Measurements from ENCODE around the gene GPC4.

The GPC4 gene

DNA sequence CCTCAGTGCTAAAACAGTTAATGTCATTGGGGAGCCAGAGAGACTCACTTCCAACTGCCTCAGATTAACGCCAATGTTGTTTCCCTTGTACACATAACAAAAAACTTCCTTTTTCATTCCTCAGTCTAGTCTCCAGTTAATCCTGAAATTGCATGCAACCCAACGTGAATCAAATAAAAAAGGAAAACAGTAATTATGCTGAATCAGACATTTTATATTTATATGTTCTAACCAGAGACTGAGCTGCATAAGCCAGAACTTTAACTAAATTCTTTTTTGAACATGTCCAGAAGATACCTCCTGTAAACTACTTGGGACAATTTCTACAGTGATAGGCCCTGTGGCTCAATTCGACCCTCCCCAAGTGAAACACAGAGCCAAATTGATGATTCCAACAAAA is 4.7 kb downstream of the GPC4 start:
- no peak for DNase-seq (ENCODE audit: low spot score)

DNA sequence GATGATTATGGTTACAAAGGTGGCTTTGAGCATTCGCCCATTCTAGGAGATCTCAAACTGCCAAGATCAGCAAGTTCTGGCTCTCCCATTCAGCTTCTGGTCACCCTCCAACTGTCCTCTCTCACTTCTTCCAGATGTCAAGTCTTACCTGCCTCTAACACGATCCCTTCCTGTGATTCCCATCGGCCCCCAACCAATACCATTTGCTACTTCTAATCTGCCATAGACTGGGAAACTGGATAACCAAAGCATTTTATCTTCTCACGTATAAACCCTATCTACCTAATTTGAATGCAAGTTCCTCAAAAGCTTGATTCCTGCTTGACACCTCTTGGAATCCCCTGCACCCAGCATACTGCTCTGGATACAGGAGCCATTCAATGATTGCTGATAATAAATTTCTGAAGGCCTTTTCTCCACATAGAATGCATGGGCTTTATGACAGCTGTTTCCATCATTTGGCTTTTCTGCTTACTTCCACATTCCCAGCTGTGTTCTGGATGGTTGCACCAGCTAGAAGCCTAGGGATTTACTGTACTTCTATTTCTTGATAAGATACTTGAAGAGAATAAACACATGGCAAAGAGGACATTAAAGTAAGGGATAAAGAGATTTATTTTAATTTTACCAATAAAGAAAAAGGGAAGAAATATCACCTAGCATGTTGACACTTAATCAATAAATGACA is 9.6 kb downstream of the GPC4 start:
- DNase-seq (ENCODE audit: low spot score): no peak

DNA sequence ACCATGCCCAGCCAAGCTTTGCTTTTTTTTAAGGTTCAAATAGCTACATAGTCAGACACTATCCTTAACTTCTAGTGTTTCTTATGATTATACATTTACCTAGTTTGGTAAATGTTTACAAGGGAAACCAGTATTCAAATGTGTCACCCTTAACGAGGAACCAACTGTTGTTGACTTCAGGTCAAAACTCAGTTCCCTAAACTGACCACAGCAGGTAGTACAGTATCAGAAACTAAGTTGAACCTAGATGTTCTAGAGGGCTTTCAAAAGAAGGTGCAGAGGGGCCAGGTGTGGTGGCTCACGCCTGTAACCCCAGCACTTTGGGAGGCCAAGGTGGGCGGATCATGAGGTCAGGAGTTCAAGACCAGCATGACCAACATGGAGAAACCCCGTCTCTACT is 11.3 kb downstream of the GPC4 start:
- DNase-seq (ENCODE audit: low spot score): no peak

DNA sequence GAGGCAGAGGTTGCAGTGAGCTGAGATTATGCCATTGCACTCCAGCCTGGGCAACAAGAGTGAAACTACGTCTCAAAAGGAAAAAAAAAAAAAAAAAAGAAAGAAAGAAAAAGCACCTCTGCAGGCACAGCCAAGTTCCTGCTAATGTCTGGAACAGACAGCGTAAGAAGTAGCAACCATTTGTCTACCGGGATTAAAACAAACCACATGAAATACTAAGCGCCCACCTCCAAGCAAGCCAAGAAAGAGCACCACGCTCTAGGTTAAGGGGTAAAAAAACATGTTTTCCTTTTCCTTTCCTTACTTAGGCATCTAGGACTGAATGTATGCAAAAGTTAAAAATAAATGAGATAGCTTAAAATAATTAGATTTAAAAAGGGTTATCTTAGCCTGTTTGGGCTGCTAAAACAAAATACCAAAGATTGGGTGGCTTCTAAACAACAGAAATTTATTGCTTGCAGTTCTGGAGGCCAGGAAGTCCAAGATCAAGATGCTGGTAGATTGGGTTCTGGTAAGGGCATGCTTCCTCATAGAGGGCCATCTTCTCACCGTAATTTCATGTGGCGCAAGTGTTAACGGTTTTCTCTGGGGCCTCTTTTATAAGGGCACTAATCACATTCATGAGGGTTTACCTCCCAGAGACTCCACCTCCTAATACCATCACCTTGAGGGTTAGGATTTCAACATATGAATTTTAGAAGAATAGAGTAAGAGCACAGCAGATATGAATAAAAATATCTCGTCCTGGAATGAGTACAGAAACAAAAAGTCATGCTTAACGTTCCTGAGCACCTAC is 12.3 kb downstream of the GPC4 start:
- no peak for DNase-seq (ENCODE audit: low spot score)

DNA sequence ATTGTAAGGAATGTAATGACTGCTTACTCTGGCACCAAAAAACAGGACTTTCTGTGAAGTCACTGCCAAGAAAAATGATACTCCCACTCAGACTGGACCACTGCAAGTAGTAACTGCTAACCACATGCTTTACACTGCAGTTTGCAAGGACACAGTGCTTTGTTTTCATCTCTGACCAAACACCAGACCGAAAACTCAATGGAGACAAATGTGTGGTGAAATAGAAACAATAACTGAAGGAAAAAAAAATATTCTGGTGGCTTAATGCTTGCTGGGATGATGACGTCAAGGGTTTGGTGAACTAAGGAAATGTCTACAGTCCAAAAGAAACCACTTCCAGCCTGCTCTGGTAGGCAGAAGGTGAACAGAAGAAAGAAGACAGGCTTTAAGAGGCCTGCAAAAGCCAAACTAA is 13.2 kb downstream of the GPC4 start:
- DNase-seq (ENCODE audit: low spot score): peak; percentile 31

DNA sequence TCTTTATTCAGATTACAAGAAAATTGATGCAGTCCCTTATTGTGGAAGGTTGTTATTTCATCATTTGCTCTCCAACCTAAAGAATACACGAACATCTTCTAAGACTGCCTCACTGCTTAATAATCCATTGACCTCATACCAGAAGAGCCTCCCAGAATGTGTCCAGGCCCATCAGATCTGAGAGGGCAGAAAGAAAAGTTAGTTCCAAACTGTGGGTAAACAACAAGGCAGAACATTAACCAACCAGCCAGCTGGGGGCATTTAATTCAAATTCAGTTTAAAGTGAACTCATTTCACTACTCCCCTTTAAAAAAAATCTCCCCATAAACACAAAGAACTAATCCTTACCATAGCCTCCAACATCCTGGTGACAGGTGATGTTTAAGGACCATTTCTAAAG is 13.8 kb downstream of the GPC4 start:
- no peak for DNase-seq (ENCODE audit: low spot score)

DNA sequence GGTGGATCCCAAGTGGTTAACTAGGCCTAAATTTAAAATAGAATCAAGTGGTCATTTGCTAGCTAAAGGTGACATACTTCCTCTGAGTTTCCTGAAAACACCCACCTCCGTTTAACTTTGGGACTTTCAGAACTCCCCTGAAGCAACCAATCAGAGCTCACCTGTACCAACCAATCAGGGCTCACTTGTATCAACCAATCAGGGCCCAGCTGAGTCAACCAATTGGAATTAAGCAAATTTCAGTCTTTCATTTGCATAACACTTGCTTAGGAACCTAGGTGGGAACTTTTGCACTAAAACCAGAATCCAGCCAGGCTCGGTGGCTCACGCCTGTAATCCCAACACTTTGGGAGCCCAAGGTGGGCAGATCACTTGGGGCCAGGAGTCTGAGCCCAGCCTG is 15.9 kb downstream of the GPC4 start:
- no peak for DNase-seq (ENCODE audit: low spot score)

DNA sequence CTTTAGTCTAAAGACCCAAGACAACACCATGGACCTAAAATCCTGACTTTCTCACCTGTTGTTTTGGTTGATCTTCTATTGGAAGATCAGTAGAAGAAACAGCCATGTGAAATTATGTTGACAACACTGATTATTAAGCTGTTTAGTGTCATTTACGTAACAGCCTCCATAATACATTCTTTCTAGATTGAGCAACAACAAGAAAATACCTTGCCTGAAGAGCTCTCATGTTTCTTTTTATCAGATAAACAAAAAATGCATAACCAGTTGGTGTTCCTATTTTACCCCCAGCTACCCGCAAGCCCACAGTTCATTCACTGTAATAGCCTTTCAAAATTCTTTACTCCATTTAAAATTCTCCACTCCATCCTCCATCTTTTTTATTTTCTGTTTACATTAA is 20.5 kb downstream of the GPC4 start:
- DNase-seq (ENCODE audit: low spot score): no peak

DNA sequence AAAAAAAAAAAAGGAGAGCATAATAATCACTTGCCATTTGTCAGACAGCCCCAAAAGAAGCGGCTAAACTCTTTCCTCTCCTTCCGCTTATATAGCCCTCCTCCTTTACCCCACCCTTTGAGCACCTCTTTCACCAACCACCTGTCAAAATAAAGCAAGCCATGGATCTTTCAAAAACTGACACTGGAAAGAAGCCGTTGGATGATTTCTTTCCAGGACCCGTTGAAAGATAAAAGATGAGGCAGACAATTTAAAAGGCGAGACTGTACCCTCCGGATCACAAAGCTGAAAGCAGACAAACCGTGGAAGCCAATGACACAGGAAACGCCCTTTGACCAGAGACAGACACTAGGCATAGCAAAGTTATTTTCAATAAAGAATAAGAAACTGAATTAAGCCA is 22.6 kb downstream of the GPC4 start:
- no peak for DNase-seq (ENCODE audit: low spot score)

DNA sequence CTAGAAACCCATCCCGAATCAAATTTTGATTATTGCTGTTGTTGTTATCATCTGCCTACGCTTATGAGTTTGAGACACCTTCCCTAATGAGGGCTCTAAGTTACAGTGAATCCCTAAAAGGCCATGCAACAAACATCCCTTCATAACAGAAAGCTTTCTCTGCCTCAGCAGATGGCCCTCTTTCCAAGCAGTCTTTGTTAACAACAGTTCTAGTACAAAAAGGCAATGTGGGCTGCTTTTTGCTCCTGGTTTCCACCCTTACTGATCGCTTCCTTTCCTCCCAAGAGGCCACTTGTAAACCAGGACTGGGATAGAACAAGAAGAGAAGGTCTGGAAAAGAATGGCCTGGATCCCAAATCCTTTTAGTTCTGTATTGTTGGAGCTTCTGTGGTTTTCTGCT is 24.2 kb downstream of the GPC4 start:
- DNase-seq (ENCODE audit: low spot score): no peak

DNA sequence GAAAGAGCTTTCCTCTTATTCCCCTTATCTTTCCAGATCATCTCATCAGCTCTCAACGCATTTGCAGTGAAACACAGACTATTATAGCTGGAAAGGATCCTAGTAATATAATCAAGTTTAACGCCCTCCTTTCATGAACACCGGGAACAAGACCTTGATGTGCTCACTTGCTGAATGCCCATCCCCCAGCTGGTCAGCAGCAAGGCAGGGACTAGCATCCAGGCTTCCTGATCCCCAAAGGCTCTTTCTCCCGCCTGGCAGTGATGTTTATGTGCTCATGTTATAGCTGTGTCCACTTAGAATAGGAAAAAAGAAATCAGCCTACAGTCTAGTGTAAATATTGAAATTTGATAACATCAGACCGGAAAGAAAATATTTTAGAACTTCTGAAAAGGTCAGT is 24.6 kb downstream of the GPC4 start:
- no peak for DNase-seq (ENCODE audit: low spot score)

DNA sequence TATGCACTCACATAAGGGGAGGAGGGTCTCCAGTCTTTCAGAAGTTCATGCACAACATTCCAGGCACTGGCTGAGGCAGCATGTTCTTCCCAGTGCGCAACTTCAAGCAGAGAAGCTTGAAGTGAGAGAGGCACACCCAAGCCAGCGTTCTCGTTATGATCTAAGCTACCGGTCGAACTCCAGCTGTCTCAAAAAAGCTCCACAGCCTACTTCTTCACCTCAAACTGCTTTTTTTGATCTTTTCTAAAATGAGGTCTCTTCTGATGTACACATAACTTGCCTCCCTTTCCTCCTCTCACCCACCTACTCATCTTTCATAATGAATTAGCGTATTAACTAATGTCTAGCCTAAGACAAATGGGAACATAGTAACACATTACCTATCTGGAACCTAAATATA is 25.3 kb downstream of the GPC4 start:
- DNase-seq (ENCODE audit: low spot score): no peak

DNA sequence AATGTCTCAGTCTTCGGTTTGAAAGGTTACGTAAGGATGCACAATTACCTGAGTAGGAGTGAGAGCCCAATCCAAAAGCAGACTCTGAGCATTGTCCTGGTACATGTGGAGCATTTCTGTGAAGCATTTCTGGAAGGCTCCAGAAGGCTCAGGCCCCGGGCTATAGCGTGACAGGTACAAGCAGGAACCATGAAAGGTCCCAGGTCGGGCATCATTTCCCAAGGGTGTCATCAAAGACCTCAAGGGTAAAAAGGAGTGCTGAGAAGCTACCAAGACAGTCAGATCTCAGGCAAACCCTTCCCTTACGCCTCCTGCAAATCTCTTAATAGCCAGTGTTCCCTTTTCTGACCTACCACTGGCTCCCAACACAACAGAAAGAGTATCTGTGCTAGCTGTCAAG is 30.8 kb downstream of the GPC4 start:
- DNase-seq (ENCODE audit: low spot score): no peak

DNA sequence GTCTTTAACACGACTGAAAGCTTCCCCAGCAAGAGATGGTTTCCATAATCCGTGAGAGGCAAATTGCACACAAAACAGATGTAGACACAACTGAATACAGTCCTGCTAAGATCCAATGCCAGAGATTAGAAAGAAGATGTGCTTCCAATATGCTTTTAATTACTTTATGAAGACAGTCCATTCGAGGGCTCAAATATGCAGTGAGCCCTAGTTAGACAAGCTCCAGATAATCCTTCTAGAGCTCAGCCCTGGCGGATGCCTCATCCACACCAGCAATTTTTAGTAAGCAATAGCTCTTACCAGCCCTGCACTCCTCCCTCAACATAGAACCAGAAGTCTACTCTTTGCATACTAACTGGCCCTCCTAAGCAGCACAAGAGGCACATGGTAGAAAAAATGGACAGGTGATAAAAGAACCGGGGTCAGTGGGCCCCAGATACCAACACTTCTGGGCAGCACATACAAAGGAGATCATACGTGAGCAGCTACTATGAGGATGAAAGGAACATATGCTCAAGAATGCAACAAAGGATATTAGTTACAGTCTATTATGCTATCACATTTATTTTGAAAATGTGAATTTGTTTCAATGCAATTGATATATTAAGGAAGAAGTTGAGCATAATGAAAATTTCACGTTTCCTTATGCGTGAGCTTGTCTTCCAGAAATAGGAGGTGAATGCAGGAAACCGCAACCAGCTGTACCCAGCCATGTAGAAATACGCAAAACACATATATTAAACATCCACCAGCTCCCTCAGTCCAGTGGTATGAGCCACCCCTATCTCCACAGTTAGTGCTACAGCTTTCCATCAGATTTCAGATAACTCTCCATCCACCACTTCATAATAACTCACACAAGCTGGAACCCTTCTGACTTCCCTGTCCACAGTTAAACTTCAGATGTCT is 34.3 kb downstream of the GPC4 start:
- DNase-seq (ENCODE audit: low spot score): no peak

DNA sequence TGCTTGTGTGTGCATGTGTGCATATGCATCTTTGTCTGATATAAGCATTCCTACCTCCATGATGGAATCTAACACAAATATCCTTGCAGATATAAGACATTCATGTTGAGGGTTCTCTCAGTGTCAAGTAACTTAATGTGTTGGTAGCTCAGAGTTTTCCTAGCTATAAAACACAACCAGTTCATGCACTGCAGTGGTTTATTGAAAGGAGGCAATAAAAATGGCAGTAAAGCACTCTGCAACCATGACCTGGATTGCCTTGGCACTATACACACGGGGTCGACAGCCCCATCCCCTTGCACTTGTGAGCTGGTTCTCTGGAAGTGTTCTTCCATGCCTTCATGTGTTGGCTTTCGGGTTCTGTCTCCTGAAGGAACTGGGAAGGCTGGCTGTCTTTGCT is 38.9 kb downstream of the GPC4 start:
- DNase-seq (ENCODE audit: low spot score): no peak

DNA sequence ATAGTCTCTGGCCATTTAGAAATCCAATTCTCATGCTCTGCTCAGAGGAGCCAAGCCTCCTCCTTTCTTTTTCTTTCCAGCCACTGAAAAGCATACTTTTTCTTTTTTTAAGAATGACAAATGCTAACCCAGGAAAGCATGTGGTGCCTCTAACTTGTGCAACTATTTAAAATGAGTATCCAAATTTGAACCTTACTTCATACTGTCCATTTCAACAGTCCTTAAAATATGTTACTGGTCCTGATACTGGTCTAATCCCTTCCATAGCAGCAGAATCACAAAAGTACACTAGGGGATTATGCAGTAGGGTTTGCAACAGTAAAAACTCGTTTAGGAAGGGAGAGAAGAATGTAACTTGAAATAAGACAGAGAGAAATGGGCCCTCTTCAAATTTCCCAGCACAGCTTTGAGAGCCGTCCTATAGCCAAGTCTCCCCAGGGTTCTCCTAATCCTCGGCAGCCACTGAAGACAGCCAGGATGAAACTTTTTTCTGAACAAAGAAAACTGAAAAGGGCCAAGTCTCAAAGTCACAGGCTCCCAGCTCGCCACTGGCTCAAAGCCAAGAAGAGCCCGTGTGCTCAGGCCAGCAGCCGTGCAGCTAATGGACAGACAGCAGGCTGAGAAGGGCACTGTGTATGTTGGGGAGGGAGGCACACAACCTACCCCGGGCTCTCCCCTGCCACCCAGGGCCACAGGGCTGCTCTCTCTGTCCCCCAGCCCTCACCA is 39.5 kb downstream of the GPC4 start:
- DNase-seq (ENCODE audit: low spot score): no peak

DNA sequence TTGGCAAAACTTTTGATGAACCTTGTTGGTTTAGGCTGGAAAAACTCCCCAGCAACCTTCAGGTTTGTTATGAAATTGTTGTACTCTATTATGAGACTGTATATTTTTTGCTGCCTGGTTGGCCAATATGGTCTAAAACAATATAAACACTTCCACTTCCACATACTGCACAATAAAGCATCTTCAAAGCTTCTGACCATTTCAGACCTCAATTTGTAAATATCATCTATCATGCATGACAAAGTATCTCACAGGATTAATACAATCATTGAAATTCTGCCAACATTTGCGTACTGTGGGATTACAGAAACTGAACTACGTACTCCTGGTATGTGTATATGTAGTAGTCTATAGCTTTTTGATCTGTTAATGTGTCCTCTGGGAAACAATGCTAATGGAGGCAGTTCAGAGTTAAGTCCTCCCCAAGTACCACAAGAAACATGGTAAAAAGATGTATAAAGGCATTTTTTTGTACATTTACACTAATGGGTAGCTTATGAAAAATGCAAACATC is 40.4 kb downstream of the GPC4 start:
- no peak for DNase-seq (ENCODE audit: low spot score)

DNA sequence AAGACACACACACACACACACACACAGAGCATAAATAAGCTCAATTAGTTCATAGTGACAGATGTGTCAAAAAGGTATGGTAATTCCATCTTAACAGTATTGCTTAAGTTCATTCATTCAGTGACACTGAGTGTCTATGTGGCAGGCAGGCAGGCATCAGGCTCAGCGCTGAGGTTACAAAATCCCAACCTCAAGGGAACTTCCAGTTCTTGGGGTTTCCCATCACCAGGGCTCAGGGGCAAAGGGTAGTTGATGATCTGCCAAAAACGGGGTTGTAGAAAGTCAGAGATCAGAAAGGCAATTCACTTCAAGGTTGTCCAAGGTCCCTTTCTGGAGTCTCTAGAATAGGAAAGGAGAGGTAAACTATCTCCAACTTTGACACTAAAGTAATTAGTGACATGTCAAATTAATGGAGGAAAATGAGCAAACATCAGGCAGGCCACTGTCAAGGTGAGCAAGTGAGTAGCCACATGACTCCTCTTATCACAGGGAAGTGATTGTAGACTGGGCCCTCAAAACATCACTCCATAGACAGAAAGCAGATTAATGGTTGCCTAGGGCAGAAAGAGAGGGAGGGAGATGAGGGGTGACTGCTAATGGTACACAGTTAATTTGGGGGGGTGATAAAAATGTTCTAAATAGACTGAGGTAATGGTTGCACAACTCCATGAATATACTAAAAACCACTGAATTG is 41.8 kb downstream of the GPC4 start:
- DNase-seq (ENCODE audit: low spot score): no peak

DNA sequence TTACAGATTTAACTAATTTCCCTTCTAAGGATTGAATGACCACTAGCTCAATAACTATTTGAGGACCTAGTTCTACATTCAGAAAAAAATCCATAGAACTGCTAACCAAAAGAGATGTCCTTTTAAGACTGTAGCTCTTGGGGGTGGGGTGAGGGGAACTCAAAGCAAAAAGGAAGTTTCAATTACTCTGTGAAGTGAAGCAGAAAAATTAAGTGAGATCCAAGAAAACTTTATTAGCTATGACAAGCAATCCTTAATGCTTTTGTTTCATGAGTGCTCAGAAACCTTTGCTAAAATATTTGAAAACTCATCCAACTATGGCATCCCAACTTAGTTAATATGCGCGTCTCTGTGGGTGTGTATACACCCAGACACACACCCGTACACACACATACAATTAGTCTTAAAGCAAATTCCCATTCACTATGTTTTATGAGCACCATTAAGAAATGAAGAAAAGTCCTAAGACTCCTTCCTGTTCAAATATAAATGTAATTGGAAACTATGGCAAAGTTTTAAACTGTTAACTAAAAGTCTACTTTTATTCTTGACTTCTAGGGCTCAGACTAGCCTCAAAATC is 44.5 kb downstream of the GPC4 start:
- no peak for DNase-seq (ENCODE audit: low spot score)

DNA sequence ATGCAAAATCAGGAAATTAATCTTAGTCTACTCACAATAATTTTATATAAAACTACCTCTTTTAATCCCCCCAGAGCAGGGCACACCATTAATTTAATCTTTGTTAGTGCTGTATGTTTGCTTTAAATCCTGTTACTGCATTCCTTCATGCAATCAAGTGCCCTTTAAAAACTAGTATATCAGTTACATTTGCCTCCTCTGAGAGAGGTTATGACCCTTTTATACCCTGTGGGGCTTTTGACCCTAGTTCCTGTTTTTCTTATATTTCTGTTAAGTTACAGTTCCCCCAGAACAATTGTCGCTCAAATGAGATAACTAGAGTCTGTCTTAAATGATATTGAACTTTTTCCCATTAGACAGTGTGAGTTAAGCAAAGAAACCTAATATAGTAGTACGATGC is 46.2 kb downstream of the GPC4 start:
- DNase-seq (ENCODE audit: low spot score): no peak

DNA sequence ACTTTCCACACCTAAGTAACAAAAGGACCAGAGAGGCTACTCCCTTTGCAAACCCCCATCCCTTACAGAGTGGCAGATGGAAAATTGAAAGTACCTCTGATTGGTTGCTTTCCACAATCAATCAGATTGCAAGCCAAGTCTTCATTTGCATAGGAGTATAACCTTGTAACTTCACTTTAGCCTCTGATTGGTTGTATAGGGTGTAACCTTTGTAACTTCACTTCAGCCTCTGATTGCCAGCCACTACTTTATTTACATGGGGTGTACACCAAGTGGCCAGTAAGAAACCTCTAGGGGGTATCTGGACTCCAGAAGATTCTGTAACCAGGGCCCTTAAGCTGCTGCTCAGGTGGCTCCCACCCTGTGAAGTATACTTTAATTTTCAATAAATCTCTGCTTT is 48.6 kb downstream of the GPC4 start:
- no peak for DNase-seq (ENCODE audit: low spot score)

All from AG08395 (cell line).